ENCODE data around the gene ZSCAN9.

Gene ZSCAN9

DNA sequence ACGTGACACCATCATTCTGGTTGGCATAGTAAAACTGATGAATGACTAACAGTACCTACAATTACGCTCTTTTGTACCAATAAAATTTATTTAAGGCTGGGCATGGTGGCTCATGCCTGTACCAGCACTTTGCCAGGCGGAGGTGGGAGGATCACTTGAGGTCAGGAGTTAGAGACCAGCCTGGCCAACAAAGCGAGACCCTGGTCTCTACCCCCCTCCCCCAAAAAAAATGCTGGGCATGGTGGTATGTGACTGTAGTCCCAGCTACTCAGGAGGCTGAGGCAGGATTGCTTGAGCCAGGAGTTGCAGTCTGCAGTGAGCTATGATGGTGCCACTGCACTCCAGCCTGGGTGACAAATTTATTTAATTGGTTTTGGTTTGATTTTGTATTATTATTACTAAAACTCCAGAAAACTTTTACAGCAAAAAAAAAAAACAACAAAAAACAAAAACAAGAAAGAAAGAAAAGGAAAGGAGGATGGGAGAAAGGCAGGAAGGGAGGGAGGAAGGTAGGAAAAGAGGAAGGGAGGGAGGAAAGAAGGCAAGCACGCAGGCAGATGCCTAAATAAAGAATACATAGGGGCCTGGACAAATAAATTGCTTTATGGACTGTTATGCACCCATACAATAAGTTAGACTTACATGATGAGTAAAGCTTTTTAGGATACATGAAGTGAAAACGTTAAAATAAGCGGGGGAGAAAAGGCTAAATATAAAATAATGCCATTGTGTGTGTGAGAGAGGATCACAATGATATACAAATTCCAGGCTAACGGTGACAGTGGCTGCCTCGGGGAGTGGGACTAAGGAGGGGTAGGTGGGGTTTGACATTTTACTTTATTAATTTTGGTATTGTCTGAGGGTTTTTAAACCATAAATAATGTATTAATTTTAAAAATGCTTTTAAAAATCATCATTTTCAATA lies 682 bp upstream of the ZSCAN9 start:
- DNase-seq = no peak

DNA sequence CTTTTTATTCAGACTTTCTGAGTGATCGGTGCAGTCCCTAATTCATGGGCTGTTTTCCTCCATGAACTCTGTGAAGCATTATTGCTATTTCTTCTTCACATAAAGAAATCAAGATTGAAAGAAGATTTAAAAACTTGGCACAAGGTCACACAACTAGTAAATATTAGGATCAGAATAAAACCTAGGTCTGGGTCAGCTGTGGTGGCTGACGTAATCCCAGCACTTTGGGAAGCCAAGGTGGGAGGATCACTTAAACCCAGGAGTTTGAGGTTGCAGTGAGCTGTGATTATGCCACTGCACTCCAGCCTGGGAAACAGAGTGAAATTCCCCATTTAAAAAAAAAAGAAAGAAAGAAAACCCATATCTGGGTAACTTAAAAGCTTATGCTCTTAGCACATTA lies 1.4 kb downstream of the ZSCAN9 start:
- DNase-seq = no peak

DNA sequence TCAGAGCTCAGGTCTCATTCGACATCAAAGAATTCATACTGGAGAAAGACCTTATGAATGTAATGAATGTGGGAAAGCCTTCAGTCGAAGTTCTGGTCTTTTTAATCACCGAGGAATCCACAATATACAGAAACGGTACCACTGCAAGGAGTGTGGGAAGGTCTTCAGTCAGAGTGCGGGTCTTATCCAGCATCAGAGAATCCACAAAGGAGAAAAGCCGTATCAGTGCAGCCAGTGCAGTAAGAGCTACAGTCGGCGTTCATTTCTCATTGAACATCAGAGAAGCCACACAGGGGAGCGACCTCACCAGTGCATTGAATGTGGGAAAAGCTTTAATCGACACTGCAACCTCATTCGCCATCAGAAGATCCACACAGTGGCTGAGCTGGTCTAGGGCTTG lies 7.7 kb downstream of the ZSCAN9 start:
- no peak for DNase-seq

DNA sequence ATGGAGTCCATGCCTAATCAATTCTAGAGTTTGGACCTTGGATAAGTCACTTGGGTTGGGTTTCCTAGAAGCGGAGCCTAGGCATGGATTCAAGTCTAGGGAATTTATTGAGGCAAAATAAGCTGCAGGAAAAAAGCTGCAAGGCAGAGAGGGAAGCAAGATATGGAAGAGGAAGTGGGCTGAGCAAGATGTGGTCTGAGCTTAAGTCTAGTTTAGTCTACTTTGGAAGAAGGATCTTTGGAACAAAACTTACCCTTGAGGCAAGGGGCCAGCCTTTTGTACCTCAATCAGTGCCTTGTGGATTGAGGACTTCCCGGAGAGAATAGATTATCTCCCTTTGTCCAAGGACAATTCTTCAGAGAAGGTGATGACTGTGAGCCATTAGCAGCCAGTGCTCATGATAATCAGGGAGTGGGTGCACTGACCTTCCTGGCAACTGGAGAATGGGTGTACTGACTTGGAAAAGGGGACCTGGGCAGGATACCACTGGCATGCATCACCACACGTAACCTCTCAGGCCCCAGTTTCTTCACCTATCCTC lies 10.9 kb downstream of the ZSCAN9 start:
- no peak for DNase-seq

DNA sequence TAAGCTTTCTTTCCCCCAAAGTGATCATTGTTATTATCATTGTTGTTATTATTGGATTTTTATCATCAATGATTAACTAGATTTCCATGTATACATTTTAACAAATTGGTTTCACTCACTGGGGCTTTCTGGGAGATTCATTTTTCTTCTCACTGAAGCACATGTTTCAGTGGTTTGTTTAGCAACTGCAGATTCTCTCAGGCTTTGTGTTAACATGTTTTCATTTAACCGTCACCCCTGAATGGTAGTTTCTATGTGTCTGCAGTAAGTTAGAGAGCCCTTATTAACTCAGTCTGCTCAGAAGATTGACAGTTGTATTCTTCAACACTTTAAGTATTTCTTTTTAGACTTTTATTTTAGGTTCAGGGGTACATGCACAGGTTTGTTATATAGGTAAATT lies 14.6 kb downstream of the ZSCAN9 start:
- DNase-seq = no peak

DNA sequence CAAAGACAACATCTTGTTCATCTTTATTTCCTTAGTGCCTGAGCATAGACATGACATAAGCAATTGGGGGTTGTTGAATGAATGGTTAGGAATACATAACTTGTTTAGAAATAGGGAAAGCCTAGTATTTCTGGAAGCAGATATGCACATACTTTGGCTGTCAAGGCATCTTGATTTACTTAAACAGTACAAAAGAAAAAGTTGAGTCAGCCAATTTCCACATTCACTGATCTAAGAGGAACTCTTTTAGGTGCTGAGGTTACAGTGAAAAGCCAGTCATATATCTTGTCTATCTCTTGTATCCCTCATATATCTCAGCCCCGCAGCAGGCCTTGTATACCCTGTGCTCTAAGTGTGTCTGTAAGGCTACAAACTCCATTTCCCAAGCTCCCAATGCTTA lies 15.4 kb downstream of the ZSCAN9 start:
- no peak for DNase-seq

DNA sequence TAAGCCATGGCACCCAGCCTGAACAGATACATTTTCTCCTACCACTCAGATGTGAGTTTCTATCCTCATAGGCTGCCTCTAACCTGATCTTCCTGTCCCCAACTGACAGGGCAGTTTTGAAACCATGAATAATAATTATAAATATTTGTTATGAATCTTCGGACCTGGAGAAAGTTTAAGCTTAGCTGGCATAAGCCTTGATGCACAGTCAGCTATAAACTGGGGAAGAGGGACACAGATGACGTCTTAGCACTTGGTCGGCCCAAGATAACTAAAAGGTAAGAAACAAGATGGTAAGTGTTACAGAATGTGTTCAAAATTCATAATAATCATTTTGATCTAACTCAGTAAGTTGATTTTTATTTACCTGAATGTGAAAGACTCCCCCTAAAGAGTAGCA lies 18.9 kb downstream of the ZSCAN9 start:
- DNase-seq = no peak

DNA sequence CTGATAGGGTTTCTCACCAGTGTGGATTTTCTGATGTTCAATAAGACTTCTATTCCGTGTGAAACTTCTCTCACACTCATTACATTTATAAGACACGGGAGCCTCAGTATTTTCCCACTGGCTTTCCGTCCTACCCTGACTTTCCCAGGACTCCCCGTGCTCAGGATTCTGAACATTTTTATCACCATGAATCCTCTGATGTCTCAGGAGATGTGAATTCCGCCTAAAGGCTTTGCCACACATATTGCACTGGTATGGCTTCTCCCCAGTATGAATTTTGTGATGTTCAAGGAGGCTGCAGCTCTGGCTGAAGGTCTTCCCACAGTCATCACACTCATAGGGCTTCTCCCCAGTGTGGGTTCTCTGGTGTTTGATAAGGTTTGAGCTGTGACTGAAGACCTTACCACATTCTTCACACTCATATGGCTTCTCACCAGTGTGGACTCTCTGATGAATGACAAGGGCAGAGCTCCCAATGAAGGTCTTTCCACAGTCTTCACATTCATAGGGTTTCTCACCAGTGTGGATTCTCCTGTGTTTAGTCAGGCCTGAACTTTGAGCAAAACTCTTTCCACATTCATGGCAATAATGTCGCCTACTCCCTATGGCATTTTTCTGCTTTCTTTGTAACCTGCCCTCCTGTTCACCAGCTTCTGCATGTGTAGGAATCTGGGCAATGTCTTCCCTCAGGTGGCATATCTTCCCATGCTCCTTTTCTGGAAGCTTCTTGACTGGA lies 20.3 kb downstream of the ZSCAN9 start:
- DNase-seq = no peak

DNA sequence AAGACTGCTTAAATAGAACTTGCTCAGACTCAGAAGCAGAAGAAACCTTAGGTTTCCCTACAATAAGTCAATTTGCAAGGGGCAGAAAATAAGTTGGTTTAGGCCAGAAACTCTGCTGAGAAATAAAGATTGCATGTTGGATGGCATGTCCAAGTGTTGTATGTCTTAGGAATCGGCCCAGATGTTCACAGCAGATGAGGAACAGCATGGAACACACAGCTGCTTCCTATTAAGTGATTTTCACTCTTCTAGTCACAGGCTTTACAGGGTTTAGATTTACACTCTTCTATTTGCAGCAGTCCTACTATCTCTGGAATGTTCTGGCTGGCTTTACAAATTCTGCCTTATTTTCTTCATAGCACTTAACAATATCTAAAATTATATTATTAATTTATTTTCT lies 23.8 kb downstream of the ZSCAN9 start:
- no peak for DNase-seq

DNA sequence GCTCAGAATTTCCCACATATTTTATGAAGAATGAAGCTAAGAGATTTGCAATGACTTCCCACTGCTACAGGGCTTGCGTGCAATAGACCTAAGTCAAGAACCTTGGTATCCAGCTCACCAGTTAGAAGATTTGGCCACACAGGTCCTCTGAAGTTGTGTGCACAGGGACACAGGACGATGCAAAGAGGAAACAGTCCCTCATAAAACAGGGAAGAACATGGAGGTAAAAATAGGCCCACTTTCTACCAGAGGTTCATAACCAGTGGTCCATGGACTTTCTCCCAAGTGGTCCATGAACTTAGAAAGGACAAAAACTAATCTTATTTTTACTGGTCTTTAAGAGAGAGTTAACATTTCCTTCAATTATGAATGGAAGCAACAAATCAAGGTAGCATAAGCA lies 25.7 kb downstream of the ZSCAN9 start:
- DNase-seq = no peak

DNA sequence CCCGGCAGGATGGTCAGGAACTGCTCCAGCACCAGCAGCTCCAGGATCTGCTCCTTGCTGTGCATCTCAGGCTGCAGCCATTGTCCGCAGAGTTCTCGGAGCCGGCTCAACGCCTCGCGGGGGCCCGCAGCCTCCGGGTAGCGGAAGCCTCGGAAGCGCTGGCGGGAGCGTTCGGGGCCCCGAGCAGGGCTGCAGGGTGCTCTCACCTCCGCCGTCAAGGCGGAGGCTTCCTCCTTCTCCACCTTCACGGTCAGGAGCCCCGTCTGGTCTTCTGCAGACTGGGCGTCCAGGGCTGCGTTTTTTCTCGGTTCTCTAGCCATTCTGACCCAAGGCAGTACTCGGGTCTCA lies 26.6 kb downstream of the ZSCAN9 start:
- DNase-seq = peak; percentile 6 to 16

DNA sequence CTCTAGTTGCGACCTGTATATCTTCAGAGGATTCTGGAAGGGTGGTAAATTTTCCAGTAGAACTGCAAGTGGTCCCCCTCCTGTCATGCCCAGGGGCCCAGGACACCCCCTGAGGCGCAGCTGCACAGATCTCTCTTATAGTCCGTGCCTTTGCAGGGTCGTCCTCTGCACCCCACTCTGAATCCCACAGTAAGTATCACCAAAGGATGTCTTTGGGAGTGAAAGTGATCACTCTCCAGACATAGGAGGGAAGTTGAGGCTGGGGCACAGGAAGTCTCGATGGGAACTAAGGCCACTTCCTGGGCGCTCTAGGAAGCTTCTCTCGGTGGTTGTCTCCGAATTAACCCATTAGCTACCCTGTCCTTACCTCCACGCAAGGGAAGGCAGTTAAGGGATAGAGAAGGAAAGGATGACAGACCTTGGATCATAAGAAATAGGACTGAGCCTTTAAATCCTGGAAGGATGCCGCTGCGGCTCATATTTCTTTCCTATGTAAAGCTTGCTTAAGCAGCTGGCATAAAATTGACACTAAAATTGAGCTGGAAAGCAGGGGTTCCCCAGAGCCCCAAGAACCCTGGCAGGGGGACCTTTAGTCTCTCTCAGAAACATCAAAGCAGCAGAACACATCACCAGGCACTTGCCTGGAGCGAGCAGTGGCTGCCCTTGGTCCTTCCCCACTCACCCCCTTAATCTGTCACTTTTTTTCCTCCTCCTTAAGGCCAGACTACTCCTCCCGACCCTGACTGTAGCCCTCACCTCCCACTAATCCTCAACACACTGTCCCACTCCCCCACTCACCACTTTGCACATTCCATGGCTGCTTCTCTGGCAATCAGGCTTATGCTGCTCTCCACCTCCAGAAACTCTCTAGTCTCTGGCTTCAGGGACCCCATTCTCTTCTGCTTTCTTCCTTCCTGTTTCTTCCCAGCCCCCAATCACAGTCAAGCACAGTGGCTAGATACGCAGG lies 27.2 kb downstream of the ZSCAN9 start, which contains the start of gene ZKSCAN4:
Gene ZKSCAN4, minus strand, starts transcription at position 261 of the 967 bp plus-strand sequence. CDS start 289 bp downstream, outside the sequence.
- peak; percentile 78 to 85 for DNase-seq

DNA sequence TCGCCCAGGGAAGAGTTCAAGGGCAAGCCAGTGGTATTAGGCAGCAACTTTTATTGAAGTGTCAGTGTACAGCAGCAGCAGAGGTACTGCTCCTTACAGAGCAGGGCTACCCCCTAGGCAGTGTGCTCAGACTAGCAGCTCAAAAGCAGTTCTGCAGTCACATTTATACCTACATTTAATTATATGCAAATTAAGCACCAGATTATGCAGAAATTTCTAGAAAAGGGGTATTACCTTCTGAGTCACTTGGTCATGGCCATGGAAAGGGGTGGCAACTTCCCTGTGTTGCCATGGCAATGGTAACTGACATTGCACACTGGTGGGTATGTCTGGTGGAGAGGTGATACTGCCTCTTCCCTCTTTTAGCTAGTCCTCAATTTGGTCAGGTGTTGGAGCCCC lies 29.0 kb downstream of the ZSCAN9 start:
- no peak for DNase-seq

DNA sequence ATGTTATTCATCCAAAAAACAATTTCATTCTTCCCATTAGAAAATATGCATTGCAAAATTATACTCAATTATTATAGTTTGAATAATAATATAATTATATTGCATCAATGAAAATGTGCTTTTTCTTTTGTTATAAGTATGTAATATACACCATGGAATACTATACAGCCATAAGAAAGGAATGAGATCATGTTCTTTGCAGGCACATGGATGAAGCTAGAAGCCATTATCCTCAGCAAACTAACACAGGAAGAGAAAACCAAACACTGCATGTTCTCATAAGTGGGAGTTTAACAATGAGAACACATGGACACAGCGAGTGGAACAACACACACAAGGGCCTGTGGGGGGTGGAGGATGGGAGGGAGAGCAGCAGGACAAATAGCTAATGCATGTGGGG lies 32.0 kb downstream of the ZSCAN9 start:
- DNase-seq = no peak

DNA sequence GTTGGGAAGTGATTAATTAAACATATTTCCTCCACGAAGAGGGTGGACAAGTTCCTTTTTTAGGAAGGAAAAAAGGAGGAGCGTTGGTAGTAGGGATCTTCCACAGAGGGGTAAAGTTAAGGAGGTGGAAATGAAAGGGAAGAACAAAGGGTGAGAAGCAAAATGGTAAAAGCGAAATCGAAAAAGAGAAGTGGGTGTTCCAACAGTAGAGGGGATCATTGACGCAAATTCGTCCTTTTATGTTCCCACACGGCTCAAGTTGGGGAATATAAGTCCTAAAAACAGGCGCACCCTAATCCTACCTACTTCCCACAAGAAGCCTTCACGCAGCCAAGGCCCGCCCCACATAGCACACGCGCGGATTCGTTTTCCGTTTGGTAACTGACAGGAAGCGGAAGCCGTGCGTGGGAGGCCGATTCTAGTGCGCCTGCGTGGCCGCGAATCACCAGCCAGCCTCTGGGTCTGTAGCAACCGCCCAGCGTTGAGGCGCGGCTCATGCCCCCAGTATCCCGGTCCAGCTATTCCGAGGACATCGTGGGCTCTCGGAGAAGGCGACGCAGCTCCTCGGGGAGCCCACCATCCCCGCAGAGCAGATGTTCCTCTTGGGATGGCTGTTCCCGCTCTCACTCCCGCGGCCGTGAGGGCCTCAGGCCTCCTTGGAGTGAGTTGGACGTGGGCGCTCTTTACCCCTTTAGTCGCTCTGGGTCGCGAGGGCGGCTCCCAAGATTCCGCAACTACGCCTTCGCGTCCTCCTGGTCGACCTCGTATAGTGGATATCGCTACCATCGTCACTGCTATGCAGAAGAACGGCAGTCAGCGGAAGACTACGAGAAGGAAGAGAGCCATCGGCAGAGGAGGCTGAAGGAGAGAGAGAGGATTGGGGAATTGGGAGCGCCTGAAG lies 34.1 kb downstream of the ZSCAN9 start, which contains the start of gene NKAPL:
Gene NKAPL, plus strand, starts transcription at position 421 of the 901 bp plus-strand sequence. Its CDS starts 75 bp downstream, at position 496.
- DNase-seq = peak; percentile 56 to 68

DNA sequence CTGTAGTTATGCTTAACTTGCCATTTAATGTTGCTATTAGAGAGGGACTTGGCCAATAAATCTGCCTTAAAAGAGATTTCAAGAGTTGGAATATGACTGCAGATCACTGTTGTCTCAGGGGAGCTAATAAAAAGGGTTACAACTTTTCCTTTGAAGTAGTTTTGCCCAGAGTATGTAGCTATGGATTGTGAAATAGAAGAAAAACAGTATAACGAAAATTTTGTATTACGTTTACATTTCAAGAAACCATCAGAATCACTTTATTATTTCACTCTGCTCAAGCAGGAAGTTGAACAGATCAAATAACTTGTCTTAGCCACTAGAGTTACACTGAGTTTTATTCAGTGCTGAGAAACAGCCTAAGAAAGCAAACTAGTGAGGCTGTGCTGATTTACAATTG lies 38.8 kb downstream of the ZSCAN9 start:
- no peak for DNase-seq

DNA sequence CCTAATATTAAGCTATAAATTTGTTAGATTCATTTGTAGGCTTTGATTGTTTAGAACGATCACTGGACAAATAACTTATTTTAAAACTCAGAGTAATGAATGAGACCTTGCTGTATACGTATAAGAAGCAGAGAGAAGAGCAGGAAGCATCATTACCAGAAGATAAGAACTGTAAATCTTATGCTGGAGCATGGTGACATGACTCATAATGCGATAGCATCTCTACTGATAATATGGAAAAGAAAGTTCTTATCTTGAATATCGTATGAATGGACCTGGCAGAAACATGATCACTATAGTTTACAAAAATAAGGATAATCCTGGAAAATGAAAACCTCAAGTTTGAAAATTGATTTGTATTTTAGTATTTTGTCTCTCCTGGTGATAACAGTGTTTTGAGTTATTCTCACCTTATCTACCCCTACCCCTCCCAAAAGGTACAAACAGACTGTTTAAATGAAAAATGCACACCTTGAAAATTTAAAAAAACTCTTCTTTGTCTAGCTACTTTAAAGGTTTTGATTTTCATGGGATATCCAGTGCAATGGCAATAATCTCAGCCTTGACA lies 39.8 kb downstream of the ZSCAN9 start:
- DNase-seq = no peak

DNA sequence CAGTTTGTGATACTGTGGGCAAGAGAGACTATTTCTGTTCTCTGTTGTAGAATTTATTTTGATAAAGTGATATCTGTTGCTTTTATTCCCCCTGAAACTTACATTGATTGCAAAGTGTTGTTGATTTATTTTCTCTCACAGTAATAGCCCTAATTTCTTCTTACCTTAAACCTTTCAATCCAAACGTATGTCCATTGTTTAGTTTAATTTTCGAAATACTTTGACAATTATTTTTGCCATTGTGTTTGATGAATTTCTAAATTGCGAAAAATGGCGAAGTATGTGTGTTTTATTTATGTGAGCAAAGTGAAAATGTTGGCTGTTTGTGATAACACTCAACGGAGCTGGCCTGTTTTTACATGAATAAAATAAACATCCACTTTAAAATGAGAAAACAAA lies 41.5 kb downstream of the ZSCAN9 start:
- DNase-seq = no peak

DNA sequence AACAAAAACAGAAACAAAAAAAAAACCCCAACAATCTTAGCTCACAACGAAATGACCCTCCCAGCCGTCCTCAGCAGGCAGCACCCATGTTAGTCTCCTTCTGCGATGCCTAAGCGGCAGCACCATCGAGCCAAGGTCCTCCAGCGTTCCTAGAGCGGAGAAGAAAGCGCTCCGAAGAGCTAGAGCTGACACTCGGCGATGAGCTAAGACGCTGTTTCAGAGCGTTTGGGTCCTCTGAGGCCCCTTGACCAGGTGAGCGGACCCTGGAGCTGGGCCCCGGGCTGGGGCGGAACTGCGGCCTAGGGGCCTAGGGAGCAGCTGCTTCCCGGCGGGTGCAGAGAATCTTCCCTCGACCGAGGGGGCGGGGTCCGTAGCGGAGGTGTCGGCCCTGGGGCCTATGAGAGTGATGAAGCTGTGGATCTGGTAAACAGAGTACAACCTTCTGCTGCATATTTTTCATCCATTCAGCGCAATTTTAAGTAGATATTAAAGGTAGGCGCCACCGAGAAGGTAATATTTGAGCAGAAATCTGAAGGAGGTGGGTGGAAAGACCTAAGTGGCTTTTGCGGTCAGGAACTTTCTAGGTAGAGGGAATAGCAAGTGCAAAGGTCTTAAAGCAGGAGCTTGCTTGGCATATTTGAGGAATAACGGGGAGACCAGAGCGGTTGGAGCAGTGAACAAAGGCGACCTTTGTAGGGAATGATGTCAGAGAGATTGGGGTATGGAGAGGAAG lies 42.1 kb downstream of the ZSCAN9 start, which contains the start of gene ZSCAN26:
Gene ZSCAN26, plus strand, starts transcription at position 182 of the 733 bp plus-strand sequence. CDS start 4,777 bp downstream, outside the sequence.
- DNase-seq = peak; percentile 77 to 89

DNA sequence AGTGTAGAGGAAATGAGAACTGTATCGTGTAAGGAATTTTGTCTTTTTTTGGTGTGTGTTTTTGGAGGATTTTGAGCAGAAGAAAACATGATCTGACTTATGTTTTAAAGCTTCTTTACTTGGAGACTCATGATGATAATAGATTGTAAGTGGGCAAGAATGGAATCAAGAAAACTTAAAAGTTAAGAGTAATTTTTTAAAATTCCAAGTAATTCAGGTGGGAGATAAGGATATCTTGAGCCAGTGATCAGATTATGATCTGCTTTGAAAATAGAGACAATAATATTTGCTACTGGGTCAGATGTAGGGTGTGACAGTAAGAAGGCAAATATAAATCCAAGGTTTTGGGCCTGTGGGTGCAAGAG lies 42.6 kb downstream of the ZSCAN9 start:
- no peak for DNase-seq

Measured in activated CD4-positive, alpha-beta T cell treated with anti-CD3 and anti-CD28 coated beads for 4 hours (primary cell).